NT2/D1 (cell line): ENCODE measurements around the gene RNF181.

Experiments
- YY1 ChIP-seq: IDR thresholded peaks from 2 replicates; pipeline ENCODE4 v1.6.1; 2011; ENCODE audit not compliant: insufficient read length, insufficient read depth
- ZNF274 ChIP-seq: IDR thresholded peaks from 2 replicates; pipeline ENCODE4 v1.6.1; 2011; ENCODE audit warnings: mild to moderate bottlenecking, low read depth, low read length

GRCh38 chr2:85591563-85591962 lies 4.0 kb upstream of the RNF181 start:
- no peak for TF ChIP-seq ZNF274
- no peak for TF ChIP-seq YY1
